ENCODE data around the gene ANXA2.
"Not testable (repeated sequence)": the region's sequence is repeated elsewhere in the genome, so short reads cannot be mapped to it uniquely, and the experiment has no call there.

Gene ANXA2

DNA sequence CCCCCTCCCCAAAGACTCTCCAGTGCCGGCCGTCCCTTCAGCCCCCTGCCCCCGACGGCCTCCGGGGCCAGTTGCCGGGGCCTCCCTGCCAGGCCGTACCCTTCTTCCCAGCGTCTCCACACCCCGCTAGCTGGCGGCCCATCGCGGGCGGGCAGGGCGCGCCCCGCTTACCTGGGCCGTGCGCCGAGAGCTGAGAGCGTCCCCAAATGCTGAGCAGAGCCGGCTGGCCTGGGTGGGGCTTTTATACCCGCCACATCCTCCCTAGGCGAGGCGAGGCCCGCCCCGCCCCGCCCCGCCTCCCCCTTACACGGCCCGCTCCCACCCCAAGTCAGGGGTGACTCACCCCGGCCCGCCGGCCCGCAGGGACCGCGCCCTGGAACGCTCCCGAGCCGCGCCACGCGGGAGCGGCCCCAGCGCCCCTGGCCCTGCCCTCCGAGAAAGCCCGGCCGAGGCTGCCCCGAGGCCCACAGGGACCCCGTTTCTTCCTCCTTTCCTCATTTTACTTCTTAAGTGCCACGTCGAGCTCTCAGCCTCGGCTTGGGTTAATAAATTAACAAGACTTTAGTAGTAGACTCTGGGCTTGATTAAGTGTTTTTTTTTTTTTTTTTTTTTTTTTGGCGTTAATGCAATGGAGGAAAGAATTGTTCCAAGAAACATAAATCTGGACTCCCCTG, at the start of gene ANXA2:
Gene ANXA2 (minus strand): TSS at position 215 of the 674 bp plus-strand sequence. CDS start 11,911 bp downstream, outside the sequence.
- in situ Hi-C loops (cut with MboI; ENCODE audit: low sequenced_read_pairs) = no loop called here

DNA sequence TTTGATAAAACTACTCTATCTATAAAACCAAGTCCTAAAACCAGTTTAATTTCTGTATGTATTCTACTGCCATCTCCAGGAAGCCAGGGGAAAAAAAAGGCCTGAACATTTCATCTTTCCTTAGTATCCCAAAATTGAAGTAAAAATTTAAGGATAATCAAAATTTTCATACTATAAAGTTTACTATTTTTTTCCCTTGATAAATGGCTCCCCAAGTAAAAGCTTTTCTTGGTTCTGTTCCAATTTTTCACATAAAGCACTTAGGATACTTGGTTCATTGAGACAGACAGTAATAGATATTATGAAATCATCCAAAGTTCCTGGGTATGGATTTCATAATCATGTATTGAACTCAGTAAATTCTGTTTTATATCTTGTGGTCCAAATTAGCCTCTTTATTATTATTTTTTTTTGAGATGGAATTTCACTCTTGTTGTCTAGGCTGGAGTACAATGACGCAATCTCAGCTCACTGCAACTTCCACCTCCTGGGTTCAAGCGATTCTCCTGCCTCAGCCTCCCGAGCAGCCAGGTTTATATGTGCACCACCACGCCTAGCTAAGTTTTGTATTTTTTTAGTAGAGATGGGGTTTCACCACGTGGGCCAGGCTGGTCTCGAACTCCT, 46.6 kb upstream of the ANXA2 start:
- in situ Hi-C loops (cut with MboI; ENCODE audit: low sequenced_read_pairs) = no loop called here

DNA sequence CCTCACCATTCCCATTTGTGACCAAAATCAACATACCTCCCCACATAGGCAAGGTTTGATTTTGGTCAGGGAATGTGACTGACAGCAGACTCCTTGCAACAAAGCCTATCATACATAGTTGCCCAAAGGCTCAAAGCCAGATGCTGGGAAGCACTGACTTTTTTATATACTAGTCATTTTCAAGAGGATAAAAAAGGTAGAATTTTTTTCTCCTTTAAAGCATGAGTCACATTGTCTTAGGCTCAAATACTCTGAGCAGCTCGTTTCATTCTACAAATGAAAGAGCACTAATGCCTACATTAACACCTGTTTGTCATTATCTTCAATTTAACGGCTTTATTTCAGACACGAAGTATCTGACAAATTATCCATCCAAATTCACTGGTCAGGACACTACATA, 45.0 kb upstream of the ANXA2 start:
- in situ Hi-C loops (cut with MboI; ENCODE audit: low sequenced_read_pairs) = no loop called here

DNA sequence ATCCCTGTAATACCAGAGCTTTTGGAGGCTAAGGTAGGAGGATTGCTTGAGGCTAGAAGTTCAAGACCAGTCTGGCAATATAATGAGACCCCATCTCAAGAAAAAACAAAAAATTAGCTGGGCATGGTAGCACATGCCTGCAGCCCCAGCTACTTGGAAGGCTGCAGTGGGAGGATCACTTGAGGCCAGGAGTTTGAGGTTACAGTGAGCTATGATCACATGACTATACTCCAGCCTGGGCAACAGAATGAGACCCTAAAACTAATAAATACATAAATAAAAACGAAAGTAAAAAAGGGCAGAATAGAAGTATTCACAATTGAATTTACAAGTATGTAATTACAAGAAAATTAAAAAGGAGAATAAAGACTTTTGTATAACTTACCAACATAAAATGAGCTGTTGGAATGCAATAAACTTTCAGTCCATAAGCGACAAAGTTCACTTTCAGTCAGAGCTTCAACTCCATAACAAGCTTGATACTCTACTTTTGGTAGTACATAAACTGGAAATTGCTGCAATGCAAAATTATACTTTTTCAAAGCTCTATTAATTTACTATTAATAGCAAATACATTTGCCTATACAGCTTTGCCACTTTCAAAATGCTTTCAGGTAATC, 44.4 kb upstream of the ANXA2 start:
- in situ Hi-C loops (cut with MboI; ENCODE audit: low sequenced_read_pairs) = no loop called here

DNA sequence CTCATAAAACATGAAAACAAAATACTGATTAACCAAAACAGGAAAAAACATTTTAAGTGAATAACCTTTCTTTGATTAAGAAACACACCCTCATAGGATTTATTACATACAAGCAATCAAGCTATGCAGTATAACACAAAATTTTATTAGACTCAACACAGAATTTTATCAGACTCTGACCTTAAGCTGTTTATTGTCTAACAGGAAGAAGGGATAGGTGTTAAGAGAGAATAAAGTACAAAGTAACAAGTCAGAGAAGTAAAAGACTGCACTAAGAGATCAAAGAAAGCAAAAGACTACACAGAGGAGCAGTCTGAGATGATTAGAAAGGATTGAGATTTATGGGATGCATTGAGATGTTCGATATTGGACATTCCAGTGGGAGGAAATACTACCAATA, 43.5 kb upstream of the ANXA2 start:
- in situ Hi-C loops (cut with MboI; ENCODE audit: low sequenced_read_pairs) = no loop called here

DNA sequence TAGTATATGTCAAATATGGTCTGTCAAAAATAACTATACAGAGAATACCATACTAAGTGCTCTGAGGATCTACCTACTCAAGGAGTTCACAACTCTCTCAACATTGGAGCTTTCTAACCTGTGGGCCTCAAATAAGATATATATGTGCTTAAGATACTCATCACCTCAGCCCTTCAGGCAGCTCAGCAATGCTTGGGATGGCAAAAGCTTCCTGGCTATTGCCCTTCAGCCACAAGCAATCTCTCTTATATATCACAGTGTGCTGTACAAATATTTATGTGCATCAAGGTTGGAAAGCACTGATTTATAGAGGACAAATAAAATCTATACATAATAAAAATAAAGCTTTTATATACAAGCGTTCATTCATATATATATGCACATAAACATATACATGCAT, 40.9 kb upstream of the ANXA2 start:
- in situ Hi-C loops (cut with MboI; ENCODE audit: low sequenced_read_pairs) = no loop called here

DNA sequence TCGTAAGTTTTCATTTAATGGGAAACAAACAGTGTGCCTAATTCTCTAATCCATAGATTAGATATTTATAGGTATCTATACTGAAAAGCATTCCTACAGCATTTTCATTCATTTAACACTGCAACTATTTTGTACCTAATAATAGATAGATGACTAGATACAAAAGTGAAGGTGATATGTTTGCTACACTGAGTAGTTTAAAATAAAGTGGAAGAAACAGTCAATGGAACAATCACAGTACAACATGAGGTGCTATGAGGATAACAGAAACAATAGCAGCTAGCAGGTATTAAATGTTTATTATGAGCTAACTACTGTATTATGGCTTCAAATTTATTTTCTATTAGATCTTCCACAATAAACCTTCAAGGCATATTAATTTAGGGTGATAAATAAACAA, 31.1 kb upstream of the ANXA2 start:
- in situ Hi-C loops (cut with MboI; ENCODE audit: low sequenced_read_pairs) = no loop called here

DNA sequence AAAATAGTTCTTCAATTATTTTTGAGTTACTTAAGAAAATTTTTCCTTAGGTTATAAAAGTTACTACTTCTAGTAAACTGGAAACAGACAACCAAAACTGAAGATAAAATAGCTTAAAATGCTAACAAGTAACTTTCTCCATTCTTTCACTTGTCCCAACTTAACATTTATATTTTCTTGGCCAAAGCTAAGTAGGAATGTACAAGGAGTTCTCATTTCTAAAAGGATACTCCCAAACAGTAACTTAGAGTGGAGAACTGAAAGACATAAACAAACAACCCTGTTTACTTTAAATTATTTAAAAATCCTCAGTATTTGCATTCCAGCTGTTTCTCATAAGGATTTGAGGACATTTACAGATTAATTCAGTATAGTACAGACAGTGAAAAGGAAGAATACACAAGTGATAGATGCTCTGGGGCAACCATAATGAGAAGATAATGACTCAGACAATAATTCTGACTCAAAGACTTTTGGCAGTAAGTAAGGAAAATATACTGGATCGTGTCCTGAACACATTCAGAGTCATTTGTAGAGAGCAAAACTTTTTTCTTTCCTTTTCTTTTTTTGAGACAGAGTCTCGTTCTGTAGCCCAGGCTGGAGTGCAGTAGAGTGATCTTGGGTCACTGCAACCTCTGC, 29.2 kb upstream of the ANXA2 start:
- in situ Hi-C loops (cut with MboI; ENCODE audit: low sequenced_read_pairs) = no loop called here

DNA sequence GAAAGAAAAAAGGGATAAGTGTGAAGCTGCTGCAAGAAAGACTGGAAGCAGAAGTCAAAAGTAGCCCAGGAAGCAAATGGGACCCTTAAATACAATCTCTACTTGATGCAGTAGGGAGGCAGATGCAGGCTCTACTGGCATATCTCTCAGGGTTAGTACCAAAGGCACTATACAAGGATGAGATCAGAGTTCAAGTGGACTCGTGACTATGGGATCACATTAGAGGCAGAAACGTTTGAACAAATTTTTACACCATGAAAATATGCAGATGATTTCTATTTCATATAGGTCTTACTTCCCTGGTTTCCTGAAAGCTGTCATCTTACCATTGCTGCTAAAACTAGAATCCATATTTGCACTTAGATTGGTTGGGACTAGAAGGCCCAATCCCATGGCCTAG, 27.7 kb upstream of the ANXA2 start:
- in situ Hi-C loops (cut with MboI; ENCODE audit: low sequenced_read_pairs) = no loop called here

DNA sequence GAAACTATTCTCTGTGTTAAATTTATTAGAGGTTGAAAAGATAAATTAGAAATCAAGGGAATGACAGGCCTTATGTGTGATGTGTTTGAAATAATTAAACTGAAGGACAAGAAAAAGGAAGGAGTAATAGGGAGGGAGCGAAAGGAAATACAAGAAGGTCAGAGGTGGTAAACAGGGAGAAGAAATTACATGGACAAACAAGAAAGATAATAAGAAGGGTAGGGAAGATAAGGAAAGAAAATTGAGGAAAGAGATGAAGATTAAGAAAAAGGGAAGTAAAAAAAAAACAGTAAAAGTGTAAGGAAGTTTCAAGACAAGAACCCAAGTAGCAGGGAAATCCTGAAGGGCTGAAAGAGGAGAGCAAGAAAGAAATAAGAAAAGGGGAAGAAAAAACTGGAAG, 26.2 kb upstream of the ANXA2 start:
- in situ Hi-C loops (cut with MboI; ENCODE audit: low sequenced_read_pairs) = no loop called here

DNA sequence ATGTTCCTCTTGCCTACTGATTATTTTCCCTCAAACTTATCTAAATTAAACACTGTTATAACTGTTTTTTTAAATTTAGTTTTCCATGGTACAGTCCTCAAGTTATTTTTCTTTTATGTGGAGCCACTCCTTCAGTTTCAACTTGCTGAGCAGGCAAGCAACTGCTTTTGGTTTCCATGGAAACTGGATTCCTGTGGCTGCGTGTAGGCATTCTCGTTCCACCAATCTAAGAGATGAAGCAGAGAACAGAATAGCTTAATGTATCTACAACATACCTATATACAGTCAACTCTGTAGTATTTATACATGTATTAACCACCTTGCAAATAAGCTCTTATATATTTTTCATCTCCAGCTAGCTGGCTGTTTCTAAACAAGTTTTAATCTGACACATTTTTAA, 25.8 kb upstream of the ANXA2 start:
- in situ Hi-C loops (cut with MboI; ENCODE audit: low sequenced_read_pairs) = no loop called here

DNA sequence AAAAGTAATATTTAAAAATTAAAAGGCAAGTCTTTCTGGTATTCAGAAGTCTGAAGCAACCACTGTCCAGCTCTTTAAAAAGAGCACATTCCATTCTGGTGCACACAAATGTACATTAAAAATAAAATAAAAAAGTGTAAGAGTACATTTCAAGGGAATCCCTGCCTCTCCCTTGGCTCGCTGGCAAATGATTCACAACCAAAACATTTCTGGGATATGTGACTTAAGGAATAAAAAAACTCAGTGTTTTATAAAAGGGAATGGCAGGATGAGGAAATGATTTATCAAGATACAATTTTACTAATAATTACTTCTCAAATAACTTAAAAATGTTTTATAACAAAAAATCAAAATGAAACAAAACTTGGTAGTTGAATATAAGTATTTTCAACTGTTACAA, 23.8 kb upstream of the ANXA2 start:
- in situ Hi-C loops (cut with MboI; ENCODE audit: low sequenced_read_pairs) = no loop called here

DNA sequence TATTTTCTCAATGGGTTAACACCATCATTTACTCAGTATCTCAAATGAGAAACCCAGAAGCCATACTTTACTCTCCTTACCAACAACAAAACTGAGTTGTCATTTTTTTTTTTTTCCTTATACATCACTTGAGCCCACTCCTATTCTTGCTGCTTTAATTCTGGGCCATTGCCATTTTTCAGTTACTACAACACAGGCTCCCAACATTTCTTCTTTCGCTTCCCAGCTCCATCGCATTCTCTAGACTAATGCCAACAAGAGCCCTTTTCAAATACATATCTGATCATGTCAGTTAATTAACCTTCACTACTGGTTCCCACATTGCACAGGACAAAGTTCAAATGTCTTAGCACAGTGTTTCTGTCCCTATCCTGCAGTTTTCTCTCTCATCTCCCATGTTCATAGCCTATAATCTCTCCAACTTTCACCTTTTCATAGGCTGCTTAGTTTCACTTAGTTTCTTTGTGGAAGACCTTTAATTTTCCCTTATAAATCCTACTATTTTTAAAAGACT, 22.5 kb upstream of the ANXA2 start:
- in situ Hi-C loops (cut with MboI; ENCODE audit: low sequenced_read_pairs) = no loop called here

DNA sequence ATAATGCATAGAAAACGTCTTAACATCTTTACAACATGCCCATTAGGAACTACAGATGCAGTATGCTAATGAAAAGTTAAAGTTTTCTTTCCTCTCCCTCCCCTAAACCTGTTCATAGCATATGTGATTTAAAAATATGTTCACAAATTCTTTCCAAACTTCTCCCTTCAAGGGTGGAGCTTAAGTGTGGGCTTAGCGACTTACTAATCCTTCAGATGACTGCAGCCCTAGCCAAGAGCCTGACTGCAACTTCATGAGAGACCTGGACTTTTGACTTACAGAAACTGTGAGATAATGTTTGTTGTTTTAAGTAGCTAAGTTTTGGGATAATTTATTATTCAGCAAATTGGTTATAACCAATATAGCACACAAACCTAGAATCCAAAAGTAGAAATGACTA, 22.0 kb upstream of the ANXA2 start:
- in situ Hi-C loops (cut with MboI; ENCODE audit: low sequenced_read_pairs) = no loop called here

DNA sequence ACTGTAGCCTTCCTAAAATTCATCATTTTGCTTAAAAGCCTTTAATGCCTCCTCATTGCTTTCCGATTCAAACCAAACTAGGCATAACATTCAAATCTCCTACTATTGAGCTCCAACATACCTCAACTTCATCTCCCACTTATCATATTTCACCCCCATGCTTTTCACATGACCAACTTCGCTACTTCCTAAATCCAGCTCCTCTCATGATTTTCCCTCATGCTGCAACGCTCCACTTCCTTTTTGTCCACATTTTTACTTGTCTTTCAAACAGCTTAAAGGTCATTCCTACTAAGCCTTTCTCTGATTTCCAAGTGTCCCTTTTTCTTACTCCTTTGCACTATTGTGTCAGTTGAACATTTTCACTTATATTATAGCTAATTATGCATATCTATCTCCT, 20.3 kb upstream of the ANXA2 start:
- in situ Hi-C loops (cut with MboI; ENCODE audit: low sequenced_read_pairs) = no loop called here

DNA sequence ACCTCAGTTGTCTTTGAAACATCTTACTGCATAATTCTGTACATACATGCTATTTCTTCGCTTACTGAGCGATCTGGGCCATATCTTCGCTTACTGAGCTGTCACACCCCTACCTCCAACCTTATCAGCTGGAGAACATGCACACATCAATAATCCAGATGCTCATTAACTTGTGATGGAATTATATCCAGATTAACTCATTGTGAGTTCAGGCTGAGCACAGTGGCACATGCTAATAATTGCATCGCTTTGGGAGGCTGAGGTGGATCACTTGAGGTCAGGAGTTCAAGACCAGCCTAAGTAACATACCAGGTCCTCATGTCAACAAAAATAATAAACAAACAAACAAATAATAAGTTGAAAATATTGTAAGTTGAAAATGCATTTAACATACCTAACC, 19.3 kb upstream of the ANXA2 start:
- in situ Hi-C loops (cut with MboI; ENCODE audit: low sequenced_read_pairs) = no loop called here

DNA sequence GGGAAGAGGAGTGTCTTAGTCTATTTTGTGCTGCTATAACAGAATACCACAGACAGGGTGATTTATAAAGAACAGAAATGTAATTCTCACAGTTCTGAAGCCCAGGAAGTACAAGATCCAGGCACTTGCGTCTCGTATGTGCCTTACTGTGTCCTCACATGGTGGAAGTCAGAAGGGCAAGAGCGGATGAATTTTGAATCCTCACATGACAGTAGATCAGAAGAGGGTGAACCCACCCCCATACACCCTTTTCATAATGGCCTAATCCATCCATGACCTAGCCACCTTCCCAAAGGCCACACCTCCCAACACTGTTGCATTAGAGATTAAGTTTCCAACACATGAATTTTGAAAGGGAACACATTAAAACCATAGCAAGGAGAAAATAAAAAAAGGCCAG, 18.7 kb upstream of the ANXA2 start:
- in situ Hi-C loops (cut with MboI; ENCODE audit: low sequenced_read_pairs) = no loop called here

DNA sequence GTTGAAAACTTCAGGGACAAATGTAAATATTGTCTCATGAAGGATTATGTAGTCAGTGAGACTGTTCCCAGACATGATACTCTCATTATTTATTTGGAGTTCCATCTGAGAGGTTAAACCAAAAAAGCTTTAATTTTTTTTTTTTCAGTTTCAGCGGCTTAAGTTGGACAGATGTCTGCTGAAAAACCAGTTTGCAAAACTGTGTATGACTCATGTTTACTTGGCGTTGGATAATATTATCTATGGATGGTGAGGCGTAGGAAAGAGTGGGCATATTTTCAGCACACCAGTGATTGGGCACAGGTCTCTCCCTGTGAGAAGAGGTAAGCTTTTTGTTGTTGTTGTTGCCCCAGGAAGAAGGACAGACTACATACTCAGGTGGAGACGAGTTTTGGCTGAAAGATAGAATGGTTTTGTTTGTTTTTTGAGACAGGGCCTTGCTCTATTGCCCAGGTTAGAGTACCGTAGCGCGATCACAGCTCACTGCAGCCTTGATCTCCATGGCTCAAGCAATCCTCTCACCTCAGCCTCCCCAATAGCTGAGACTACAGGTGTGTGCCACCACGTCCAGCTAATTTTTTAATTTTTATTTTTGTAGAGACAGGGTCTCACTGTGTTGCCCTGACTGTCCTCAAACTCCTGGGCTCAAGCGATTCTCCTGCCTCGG, 16.4 kb upstream of the ANXA2 start:
- in situ Hi-C loops (cut with MboI; ENCODE audit: low sequenced_read_pairs) = no loop called here

DNA sequence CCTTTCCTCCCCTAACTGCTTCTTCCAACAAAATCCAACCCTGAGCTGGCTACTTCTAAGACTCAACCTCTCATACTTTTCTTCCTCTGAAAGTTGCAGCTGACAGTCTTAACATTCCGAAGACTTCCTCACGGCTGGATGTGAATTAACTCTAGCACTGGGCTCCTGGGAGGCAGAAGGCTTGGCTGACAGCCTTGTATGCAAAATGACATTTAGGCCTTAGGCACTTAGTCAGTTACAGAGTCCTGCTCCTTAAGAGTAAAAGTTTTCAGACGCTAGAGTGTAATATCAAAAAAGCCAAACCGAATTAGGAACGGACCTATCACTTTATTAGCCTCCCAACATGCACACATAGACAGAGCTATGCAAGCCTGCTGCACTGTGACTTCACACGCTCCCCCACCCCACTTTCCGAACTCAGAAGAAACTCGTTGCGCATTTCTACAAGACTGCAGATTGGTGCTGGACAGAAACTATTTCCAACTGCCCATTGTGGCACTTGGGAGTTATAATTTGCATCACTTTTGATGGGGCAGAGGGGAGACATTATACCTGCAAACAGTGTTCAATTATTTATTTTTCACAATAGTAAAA, 15.5 kb upstream of the ANXA2 start:
- in situ Hi-C loops (cut with MboI; ENCODE audit: low sequenced_read_pairs) = no loop called here

DNA sequence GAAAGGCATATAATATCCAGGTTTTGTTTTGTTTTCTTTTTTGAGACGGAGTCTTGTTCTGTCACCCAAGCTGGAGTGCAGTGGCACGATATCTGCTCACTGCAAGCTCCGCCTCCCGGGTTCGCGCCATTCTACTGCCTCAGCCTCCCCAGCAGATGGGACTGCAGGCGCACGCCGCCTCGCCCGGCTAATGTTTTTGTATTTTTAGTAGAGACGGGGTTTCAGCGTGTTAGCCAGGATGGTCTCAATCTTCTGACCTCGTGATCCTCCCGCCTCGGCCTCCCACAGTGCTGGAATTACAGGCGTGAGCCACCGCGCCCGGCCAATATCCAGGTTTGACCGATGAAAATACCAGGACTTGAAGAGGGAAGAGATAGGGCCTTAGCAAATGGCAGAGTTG, 15.0 kb upstream of the ANXA2 start:
- in situ Hi-C loops (cut with MboI; ENCODE audit: low sequenced_read_pairs) = not testable (repeated sequence)

All from HL-60/S4 (cell line).